Liver (tissue), 9 donors: ENCODE measurements around the gene SHB. TPM values are rescaled to one million over a fixed set of nuclear protein-coding genes. Genes with fewer than 3 reads are reported as not detected.

ENCODE experiments used
- DNase-seq: peaks from one replicate; pipeline ENCODE4 v3.0.0-alpha.2; 2017; ENCODE audit warnings: low spot score
- H3K27ac ChIP-seq, 2 donors: one replicate each; pipeline ENCODE4 v1.7.0; 2013; ENCODE audit warnings: inconsistent platforms in 2 of 2, low read length in 2 of 2, control low read depth in 1 of 2, low read depth in 1 of 2, mild to moderate bottlenecking in 1 of 2
- H3K27me3 ChIP-seq, 4 donors: one replicate each; pipeline versions ENCODE4 v1.6.1 to v1.7.0; 2013; ENCODE audit warnings: low read length in 3 of 4, inconsistent platforms in 1 of 4, mild to moderate bottlenecking in 1 of 4, moderate library complexity in 1 of 4; ENCODE audit not compliant: control insufficient read depth in 4 of 4, insufficient read depth in 4 of 4
- H3K36me3 ChIP-seq, 4 donors: one replicate each; pipeline versions ENCODE4 v1.6.1 to v1.7.0; 2013; ENCODE audit warnings: low read length in 3 of 4, mild to moderate bottlenecking in 3 of 4, low read depth in 1 of 4, moderate library complexity in 1 of 4; ENCODE audit not compliant: control insufficient read depth in 4 of 4, insufficient read depth in 3 of 4
- H3K4me1 ChIP-seq, 4 donors: one replicate each; pipeline versions ENCODE4 v1.6.1 to v1.7.0; 2013; ENCODE audit warnings: low read length in 3 of 4, mild to moderate bottlenecking in 3 of 4, moderate library complexity in 1 of 4; ENCODE audit not compliant: control insufficient read depth in 4 of 4, insufficient read depth in 4 of 4
- H3K4me3 ChIP-seq, 3 donors: one replicate each; pipeline versions ENCODE4 v1.6.1 to v1.7.0; 2013; ENCODE audit warnings: low read length in 3 of 3, control low read depth in 1 of 3, low read depth in 1 of 3, mild to moderate bottlenecking in 1 of 3
- H3K9ac ChIP-seq, 2 donors: one replicate each; pipeline ENCODE4 v1.7.0; 2013; ENCODE audit warnings: low read length in 2 of 2, mild to moderate bottlenecking in 2 of 2, moderate library complexity in 2 of 2, control low read depth in 1 of 2, low read depth in 1 of 2
- H3K9me3 ChIP-seq, 4 donors: one replicate each; pipeline versions ENCODE4 v1.6.1 to v1.7.0; 2013; ENCODE audit warnings: low read length in 3 of 4; ENCODE audit not compliant: control insufficient read depth in 4 of 4
- ATF3 ChIP-seq: IDR thresholded peaks from 2 replicates; pipeline ENCODE4 v1.6.1; 2016; ENCODE audit warnings: antibody characterized with exemption
- EGR1 ChIP-seq, 2 donors: IDR thresholded peaks; 2 replicates each; pipeline ENCODE4 v1.6.1; 2016 to 2018; ENCODE audit warnings: antibody characterized with exemption in 2 of 2, low read depth in 2 of 2
- FOXA1 ChIP-seq: IDR thresholded peaks from 2 replicates; pipeline ENCODE4 v1.6.1; 2016; ENCODE audit warnings: antibody characterized with exemption
- FOXA2 ChIP-seq: IDR thresholded peaks from 2 replicates; pipeline ENCODE4 v1.6.1; 2016; ENCODE audit warnings: antibody characterized with exemption
- GABPA ChIP-seq, 2 donors: IDR thresholded peaks in 1 of 2; conservative IDR thresholded peaks in 1 of 2; 2 replicates each; pipeline ENCODE4 v1.6.1; 2016; ENCODE audit warnings: antibody characterized with exemption in 2 of 2, mild to moderate bottlenecking in 1 of 2, moderate library complexity in 1 of 2
- HNF4A ChIP-seq, 2 donors: conservative IDR thresholded peaks; 2 replicates each; pipeline ENCODE4 v1.6.1; 2016; ENCODE audit warnings: antibody characterized with exemption in 2 of 2, mild to moderate bottlenecking in 2 of 2
- HNF4G ChIP-seq: IDR thresholded peaks from 2 replicates; pipeline ENCODE4 v1.6.1; 2016; ENCODE audit warnings: antibody characterized with exemption
- JUND ChIP-seq, 2 donors: IDR thresholded peaks; 2 replicates each; pipeline ENCODE4 v1.6.1; 2016; ENCODE audit warnings: antibody characterized with exemption in 2 of 2
- NR2F2 ChIP-seq: IDR thresholded peaks from 2 replicates; pipeline ENCODE4 v1.6.1; 2016; ENCODE audit warnings: antibody characterized with exemption
- RAD21 ChIP-seq, 2 donors: IDR thresholded peaks; 2 replicates each; pipeline ENCODE4 v1.6.1; 2016; ENCODE audit warnings: antibody characterized with exemption in 2 of 2, mild to moderate bottlenecking in 2 of 2
- RXRA ChIP-seq, 2 donors: IDR thresholded peaks; 2 replicates each; pipeline ENCODE4 v1.6.1; 2017 to 2018; ENCODE audit warnings: antibody characterized with exemption in 2 of 2, mild to moderate bottlenecking in 1 of 2
- SP1 ChIP-seq: IDR thresholded peaks from 2 replicates; pipeline ENCODE4 v1.6.1; 2018; ENCODE audit warnings: antibody characterized with exemption, mild to moderate bottlenecking
- TAF1 ChIP-seq: conservative IDR thresholded peaks from 2 replicates; pipeline ENCODE4 v1.6.1; 2016; ENCODE audit warnings: antibody characterized with exemption, mild to moderate bottlenecking
- YY1 ChIP-seq: IDR thresholded peaks from 2 replicates; pipeline ENCODE4 v1.6.1; 2016; ENCODE audit warnings: antibody characterized with exemption, mild to moderate bottlenecking
- WGBS: extraction: QIAGEN DNeasy Blood & Tissue Kit; methylation state at CpG from one replicate; pipeline ENCODE4 v1.1.7; 2013; 5-methylcytosine and 5-hydroxymethylcytosine counted together
- polyA plus RNA-seq, 2 donors: library from polyadenylated mRNA; stranded (reverse) in 1 of 2; unstranded in 1 of 2; fragments of 200-250 nt in 1 of 2; fragments of >200 nt in 1 of 2; fragmentation: Nextera tagmentation in 1 of 2; extraction: Ambion mirVana in 1 of 2; gene quantifications; one replicate each; pipeline versions ENCODE4 v1.2.1 to v1.2.3, GENCODE V29; 2013 to 2015
- total RNA-seq, 2 donors: library from RNA; depleted of rRNA; stranded (reverse); fragments of >200 nt; gene quantifications; one replicate each; pipeline ENCODE4 v1.2.3, GENCODE V29; 2014
- TF ChIP-seq, protein P1 (sequence below): fragments of 150-350 bp; IDR thresholded peaks from 2 replicates; pipeline ENCODE4 v1.5.1; 2017; ENCODE audit warnings: improper control_type of control experiment, low read depth, low read length; ENCODE audit not compliant: missing input control
- TF ChIP-seq, protein P2 (sequence below): IDR thresholded peaks from 2 replicates; pipeline ENCODE4 v1.6.1; 2016; ENCODE audit warnings: antibody characterized with exemption
- TF ChIP-seq, protein P3 (sequence below): IDR thresholded peaks from 2 replicates; pipeline ENCODE4 v1.6.1; 2016; ENCODE audit warnings: antibody characterized with exemption, mild to moderate bottlenecking
- TF ChIP-seq, protein P4 (sequence below): IDR thresholded peaks from 2 replicates; pipeline ENCODE4 v1.6.1; 2016; ENCODE audit warnings: antibody characterized with exemption
- donor health status: healthy.
- donor health status: healthy.
- donor health status: healthy.
- donor health status: healthy.
- donor health status: healthy.

Gene SHB
- total and polyA plus RNA-seq, 4 donors, result 3.4 to 17.3 (median 7.0) TPM

DNA sequence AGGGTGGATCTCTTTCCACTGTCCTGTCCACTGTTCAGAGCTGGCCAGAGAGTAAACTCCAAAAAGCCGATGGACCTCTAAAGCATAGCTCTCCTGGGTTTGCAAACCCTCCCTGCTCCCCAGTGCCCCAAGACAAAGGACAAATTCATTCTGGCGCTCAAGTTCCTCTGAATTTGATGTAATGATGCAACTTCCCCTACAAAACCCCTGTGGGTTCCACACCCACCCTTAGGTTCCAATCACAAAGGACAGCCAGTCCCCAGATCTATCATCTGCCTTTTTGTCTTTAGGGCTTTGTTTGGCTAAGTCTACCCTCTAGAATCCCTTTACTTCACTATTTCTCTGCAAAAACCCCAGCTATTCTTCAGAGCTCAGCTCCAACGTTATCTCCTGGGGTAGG lies 107.7 kb downstream of the SHB start:
- Histone ChIP-seq H3K4me1 (peaks cover 0 to under 1% (median under 1%) of the 10 kb centered on the region in 4 donors), H3K4me3 (no peak overlapping the region)
- WGBS, result 83% methylated on average over 3 of the region's 3 CpGs

More for the DNA sequence above, 107.7 kb downstream of the SHB start:
- TF ChIP-seq FOXA2, result no peak
- TF ChIP-seq, protein P1, sequence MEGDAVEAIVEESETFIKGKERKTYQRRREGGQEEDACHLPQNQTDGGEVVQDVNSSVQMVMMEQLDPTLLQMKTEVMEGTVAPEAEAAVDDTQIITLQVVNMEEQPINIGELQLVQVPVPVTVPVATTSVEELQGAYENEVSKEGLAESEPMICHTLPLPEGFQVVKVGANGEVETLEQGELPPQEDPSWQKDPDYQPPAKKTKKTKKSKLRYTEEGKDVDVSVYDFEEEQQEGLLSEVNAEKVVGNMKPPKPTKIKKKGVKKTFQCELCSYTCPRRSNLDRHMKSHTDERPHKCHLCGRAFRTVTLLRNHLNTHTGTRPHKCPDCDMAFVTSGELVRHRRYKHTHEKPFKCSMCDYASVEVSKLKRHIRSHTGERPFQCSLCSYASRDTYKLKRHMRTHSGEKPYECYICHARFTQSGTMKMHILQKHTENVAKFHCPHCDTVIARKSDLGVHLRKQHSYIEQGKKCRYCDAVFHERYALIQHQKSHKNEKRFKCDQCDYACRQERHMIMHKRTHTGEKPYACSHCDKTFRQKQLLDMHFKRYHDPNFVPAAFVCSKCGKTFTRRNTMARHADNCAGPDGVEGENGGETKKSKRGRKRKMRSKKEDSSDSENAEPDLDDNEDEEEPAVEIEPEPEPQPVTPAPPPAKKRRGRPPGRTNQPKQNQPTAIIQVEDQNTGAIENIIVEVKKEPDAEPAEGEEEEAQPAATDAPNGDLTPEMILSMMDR, result no peak
- no peak for TF ChIP-seq SP1
- TF ChIP-seq RXRA (IDR thresholded peaks at IDR 0.05), result no peak
- TF ChIP-seq, protein P2, sequence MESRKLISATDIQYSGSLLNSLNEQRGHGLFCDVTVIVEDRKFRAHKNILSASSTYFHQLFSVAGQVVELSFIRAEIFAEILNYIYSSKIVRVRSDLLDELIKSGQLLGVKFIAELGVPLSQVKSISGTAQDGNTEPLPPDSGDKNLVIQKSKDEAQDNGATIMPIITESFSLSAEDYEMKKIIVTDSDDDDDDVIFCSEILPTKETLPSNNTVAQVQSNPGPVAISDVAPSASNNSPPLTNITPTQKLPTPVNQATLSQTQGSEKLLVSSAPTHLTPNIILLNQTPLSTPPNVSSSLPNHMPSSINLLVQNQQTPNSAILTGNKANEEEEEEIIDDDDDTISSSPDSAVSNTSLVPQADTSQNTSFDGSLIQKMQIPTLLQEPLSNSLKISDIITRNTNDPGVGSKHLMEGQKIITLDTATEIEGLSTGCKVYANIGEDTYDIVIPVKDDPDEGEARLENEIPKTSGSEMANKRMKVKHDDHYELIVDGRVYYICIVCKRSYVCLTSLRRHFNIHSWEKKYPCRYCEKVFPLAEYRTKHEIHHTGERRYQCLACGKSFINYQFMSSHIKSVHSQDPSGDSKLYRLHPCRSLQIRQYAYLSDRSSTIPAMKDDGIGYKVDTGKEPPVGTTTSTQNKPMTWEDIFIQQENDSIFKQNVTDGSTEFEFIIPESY, result no peak
- no peak for TF ChIP-seq HNF4G
- no peak for TF ChIP-seq GABPA (IDR thresholded peaks at IDR 0.05 in 1 of 2, conservative IDR thresholded peaks at IDR 0.05 in 1 of 2)
- TF ChIP-seq, protein P3, sequence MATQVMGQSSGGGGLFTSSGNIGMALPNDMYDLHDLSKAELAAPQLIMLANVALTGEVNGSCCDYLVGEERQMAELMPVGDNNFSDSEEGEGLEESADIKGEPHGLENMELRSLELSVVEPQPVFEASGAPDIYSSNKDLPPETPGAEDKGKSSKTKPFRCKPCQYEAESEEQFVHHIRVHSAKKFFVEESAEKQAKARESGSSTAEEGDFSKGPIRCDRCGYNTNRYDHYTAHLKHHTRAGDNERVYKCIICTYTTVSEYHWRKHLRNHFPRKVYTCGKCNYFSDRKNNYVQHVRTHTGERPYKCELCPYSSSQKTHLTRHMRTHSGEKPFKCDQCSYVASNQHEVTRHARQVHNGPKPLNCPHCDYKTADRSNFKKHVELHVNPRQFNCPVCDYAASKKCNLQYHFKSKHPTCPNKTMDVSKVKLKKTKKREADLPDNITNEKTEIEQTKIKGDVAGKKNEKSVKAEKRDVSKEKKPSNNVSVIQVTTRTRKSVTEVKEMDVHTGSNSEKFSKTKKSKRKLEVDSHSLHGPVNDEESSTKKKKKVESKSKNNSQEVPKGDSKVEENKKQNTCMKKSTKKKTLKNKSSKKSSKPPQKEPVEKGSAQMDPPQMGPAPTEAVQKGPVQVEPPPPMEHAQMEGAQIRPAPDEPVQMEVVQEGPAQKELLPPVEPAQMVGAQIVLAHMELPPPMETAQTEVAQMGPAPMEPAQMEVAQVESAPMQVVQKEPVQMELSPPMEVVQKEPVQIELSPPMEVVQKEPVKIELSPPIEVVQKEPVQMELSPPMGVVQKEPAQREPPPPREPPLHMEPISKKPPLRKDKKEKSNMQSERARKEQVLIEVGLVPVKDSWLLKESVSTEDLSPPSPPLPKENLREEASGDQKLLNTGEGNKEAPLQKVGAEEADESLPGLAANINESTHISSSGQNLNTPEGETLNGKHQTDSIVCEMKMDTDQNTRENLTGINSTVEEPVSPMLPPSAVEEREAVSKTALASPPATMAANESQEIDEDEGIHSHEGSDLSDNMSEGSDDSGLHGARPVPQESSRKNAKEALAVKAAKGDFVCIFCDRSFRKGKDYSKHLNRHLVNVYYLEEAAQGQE, result no peak
- no peak for TF ChIP-seq TAF1
- no peak for TF ChIP-seq EGR1 (IDR thresholded peaks at IDR 0.05; ENCODE audit: low read depth in 2 of 2)
- TF ChIP-seq NR2F2, result no peak
- no peak for TF ChIP-seq RAD21 (IDR thresholded peaks at IDR 0.05)
- TF ChIP-seq, protein P4, sequence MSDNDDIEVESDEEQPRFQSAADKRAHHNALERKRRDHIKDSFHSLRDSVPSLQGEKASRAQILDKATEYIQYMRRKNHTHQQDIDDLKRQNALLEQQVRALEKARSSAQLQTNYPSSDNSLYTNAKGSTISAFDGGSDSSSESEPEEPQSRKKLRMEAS, result no peak
- no peak for TF ChIP-seq FOXA1
- no peak for TF ChIP-seq HNF4A (conservative IDR thresholded peaks at IDR 0.05)
- TF ChIP-seq JUND (IDR thresholded peaks at IDR 0.05), result no peak
- TF ChIP-seq ATF3, result no peak
- TF ChIP-seq YY1, result no peak
- Histone ChIP-seq H3K27me3 (no peaks in the 10 kb centered on the region), H3K9me3 (no peaks in the 10 kb centered on the region), H3K36me3 (peaks cover 0 to 12% (median 0%) of the 10 kb centered on the region in 4 donors), H3K9ac (no peak overlapping the region), H3K27ac (no peak overlapping the region)
- no peak for DNase-seq
